Ascending aorta (tissue), 2 donors: ENCODE measurements around the gene SUB1. TPM values are rescaled to one million over a fixed set of nuclear protein-coding genes. Genes with fewer than 3 reads are reported as not detected.
A peak's percentile ranks its signal among the peaks of the same experiment; 100 is the strongest.
"Not testable (repeated sequence)": the region's sequence is repeated elsewhere in the genome, so short reads cannot be mapped to it uniquely, and the experiment has no call there.

Experiments used
- DNase-seq, 2 donors: peaks; one replicate each; pipeline ENCODE4 v3.0.0-alpha.2; 2019; ENCODE audit warnings: low spot score in 2 of 2
- H3K27ac ChIP-seq, 2 donors: fragments of 200-600 bp; sonication (generic); one replicate each; pipeline ENCODE4 v1.5.1; 2016 to 2017; ENCODE audit warnings: mild to moderate bottlenecking in 1 of 2
- H3K27me3 ChIP-seq: fragments of 200-600 bp; sonication (generic); one replicate; pipeline ENCODE4 v1.5.1; 2017
- H3K36me3 ChIP-seq, 2 donors: fragments of 200-600 bp; sonication (generic); one replicate each; pipeline ENCODE4 v1.5.1; 2016
- H3K4me1 ChIP-seq, 2 donors: fragments of 200-600 bp; sonication (generic); one replicate each; pipeline ENCODE4 v1.5.1; 2016 to 2017; ENCODE audit warnings: mild to moderate bottlenecking in 1 of 2
- H3K4me3 ChIP-seq, 2 donors: fragments of 200-600 bp; sonication (generic); one replicate each; pipeline ENCODE4 v1.5.1; 2016 to 2017; ENCODE audit warnings: mild to moderate bottlenecking in 1 of 2
- H3K9me3 ChIP-seq, 2 donors: fragments of 200-600 bp; sonication (generic); one replicate each; pipeline ENCODE4 v1.5.1; 2016
- CTCF ChIP-seq, 3 experiments: fragments of 200-600 bp in 2 of 3; fragments of 450-650 bp in 1 of 3; sonication (generic) in 2 of 3; IDR thresholded peaks; one replicate each; pipeline ENCODE4 v1.5.1; 2016 to 2019; ENCODE audit warnings: antibody characterized with exemption in 3 of 3, mild to moderate bottlenecking in 1 of 3, moderate library complexity in 1 of 3
- intact Hi-C: fragments of 100-400 bp; cut with DNase I; formaldehyde crosslinking; loops from one replicate; pipeline ENCODE4 v1.15.1; 2023
- total RNA-seq: library from RNA; depleted of rRNA; stranded (reverse); fragments of >200 nt; gene quantifications from one replicate; pipeline ENCODE4 v1.1.0, GENCODE V29; 2016

The SUB1 gene
- total RNA-seq, 1 donor from 2014 or later: 103 TPM

DNA sequence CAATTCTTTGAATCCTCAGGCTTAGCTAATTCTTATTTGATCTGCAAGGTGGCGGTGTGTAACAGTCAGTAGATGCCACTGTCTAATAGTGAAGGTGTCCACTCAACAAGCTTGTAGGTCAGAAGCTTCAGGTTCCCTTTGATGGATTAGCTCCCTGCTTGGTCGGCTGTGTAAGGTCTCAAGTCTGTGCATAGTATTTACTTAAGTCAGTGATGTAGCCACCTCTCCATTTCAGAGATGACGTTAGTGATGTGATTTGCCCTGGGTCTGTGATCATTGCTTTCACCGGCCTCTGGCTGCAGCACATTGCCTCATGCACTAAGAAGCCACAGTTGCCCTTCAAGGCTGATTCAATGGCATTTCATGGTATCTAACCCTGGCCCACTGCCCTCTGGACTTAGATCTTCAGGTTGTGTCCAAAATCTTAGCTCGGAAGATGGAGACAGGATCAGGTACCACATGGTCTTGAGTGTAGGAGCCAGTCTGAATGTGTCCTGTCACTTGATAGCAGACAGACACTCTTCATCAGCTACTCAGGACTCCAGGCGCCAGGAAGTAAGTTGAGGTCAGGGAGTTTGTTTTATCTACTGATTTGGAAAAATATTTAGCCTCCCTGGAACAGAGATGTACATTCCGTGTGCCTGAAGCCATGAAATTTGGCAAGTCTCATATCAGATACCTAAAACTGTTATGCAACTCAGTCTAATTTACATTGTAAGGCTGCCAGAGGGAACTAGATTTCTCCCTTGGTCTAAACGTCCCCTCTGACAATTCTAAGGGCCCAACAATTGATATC, 42.9 kb downstream of the SUB1 start:
- Histone ChIP-seq H3K9me3 (no peaks in the 10 kb centered on the region), H3K4me1 (peaks cover 6 to 28% of the 10 kb centered on the region in 2 donors), H3K27ac (peak overlapping the region; percentile 67), H3K27me3 (no peaks in the 10 kb centered on the region), H3K36me3 (no peaks in the 10 kb centered on the region), H3K4me3 (no peak overlapping the region)
- DNase-seq: peak in 1 of 2 donors; percentile 79
- intact Hi-C loops: no loop called here
- TF ChIP-seq CTCF (IDR thresholded peaks at IDR 0.05): peak in 1 of 3 experiments; percentile 24

DNA sequence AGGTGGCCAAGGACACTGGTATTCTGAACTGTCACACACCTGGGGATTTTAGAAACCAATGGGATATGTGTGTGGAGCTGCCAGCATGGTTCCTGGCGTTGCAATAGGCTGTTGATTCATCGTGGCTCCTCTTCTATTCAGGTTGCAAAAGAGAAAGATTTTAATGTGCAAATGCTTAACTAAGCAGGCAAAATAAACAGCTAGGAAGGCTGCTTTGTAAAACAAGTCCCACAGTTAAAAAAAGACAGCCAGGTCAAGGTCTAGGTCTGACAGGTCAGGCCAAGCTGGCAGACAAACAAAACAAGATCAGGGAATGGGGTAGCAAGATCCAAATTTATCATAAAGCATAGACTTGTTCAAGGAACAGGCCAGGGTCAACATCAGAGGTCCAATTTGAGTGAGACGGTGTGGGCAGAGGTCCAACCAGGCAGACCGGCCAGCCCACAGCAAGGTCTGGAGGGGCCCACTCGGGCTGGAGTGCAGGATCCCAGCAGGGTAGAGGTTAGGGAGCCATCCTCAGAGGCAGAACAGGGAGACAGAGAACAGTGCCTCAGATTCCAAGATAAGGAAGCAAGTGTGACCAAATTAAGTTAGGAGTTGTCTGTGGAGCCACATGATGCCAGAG, 45.6 kb downstream of the SUB1 start:
- Histone ChIP-seq H3K27ac (peak overlapping the region; percentile 67 to 85), H3K27me3 (no peaks in the 10 kb centered on the region), H3K4me3 (no peak overlapping the region), H3K9me3 (no peaks in the 10 kb centered on the region), H3K36me3 (no peaks in the 10 kb centered on the region), H3K4me1 (peaks cover 6 to 28% of the 10 kb centered on the region in 2 donors)
- DNase-seq: no peak
- intact Hi-C loops: no loop called here
- no peak for TF ChIP-seq CTCF (IDR thresholded peaks at IDR 0.05)

DNA sequence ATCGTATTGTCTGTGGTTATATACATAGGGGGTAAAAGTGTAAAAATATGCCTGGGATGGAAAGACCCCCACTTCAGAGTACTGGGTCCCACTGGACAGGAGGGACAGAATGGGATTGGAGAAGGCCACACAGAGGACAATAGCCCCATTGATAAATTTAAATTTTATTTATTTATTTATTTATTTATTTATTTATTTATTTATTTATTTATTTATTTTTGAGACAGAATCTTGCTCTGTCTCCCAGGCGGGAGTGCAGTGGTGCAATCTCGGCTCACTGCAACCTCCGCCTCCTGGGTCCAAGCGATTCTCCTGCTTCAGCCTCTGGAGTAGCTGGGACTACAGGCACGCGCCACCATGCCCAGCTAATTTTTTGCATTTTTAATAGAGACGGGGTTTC, 47.7 kb downstream of the SUB1 start:
- H3K4me1 ChIP-seq: peaks cover 6 to 18% of the 10 kb centered on the region in 2 donors
- intact Hi-C loops, H3K27ac ChIP-seq, H3K36me3 ChIP-seq, DNase-seq, H3K9me3 ChIP-seq, H3K4me3 ChIP-seq, H3K27me3 ChIP-seq: not testable (repeated sequence)

GRCh38 chr5:32638309-32638708, 53.0 kb downstream of the SUB1 start:
- TF ChIP-seq CTCF (IDR thresholded peaks at IDR 0.05): no peak
- Histone ChIP-seq H3K4me1 (peaks cover 0 to 5% of the 10 kb centered on the region in 2 donors), H3K36me3 (no peaks in the 10 kb centered on the region), H3K4me3 (no peak overlapping the region), H3K27me3 (no peaks in the 10 kb centered on the region), H3K9me3 (no peaks in the 10 kb centered on the region), H3K27ac (peak overlapping the region in 1 of 2 donors; percentile 76)
- DNase-seq: no peak
- intact Hi-C loops: no loop called here

DNA sequence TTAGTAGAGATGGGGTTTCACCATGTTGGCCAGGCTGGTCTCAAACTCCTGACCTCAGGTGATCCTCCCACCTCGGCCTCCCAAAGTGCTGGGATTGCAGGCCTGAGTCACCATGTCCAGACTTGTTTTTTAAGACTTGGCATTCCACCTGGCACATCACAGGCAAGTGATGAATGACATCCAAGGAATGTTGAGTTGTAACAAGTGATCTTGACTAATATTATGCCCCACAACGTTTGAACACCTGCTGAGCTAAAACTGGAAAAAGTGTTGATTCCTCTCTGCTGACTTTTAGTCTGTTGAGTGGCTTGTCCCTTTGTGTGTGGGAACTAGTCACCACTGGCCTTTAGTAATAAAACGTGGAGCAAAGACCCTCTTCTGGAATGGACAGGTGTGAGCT, 54.6 kb downstream of the SUB1 start:
- peak overlapping the region; percentile 65 to 76 for H3K27ac ChIP-seq

More for the DNA sequence above, 54.6 kb downstream of the SUB1 start:
- intact Hi-C loops: no loop called here
- H3K27me3 ChIP-seq: no peaks in the 10 kb centered on the region
- no peaks in the 10 kb centered on the region for H3K36me3 ChIP-seq
- peaks cover 0 to 5% of the 10 kb centered on the region in 2 donors for H3K4me1 ChIP-seq
- H3K9me3 ChIP-seq: no peaks in the 10 kb centered on the region
- H3K4me3 ChIP-seq: no peak overlapping the region
- no peak for TF ChIP-seq CTCF (IDR thresholded peaks at IDR 0.05)
- DNase-seq: peak; percentile 22 to 78
